Keratinocyte (primary cell): ENCODE measurements around the gene RHBDD3.

Source experiments
- CTCF ChIP-seq, 3 experiments: IDR thresholded peaks in 1 of 3; conservative IDR thresholded peaks in 1 of 3; optimal IDR thresholded peaks in 1 of 3; 2 replicates in 2 of 3; 3 replicates in 1 of 3; pipeline versions ENCODE3 to v1.5.1; 2011; ENCODE audit warnings: low read length in 3 of 3, mild to moderate bottlenecking in 3 of 3, moderate library complexity in 2 of 3, control low read depth in 1 of 3, inconsistent platforms in 1 of 3; ENCODE audit not compliant: insufficient read depth in 2 of 3; ENCODE audit errors: extremely low read depth in 1 of 3
- EZH2 ChIP-seq: IDR thresholded peaks from one replicate; pipeline ENCODE4 v1.6.1; 2012; ENCODE audit warnings: inconsistent platforms, mild to moderate bottlenecking, low read length, moderate library complexity

- no peak for TF ChIP-seq CTCF (optimal IDR thresholded peaks at IDR 0.05 in 1 of 3, IDR thresholded peaks at IDR 0.05 in 1 of 3, conservative IDR thresholded peaks at IDR 0.05 in 1 of 3; ENCODE audit: extremely low read depth in 1 of 3, insufficient read depth in 2 of 3, low read length in 3 of 3)
- TF ChIP-seq EZH2, result no peak
Measured at GRCh38 chr22:29211066-29211465, 56.7 kb downstream of the RHBDD3 start.
